22Rv1 (cell line): Measurements from ENCODE around the gene NR1H3.

ENCODE experiments used
- ZFX ChIP-seq: fragments of 450-650 bp; IDR thresholded peaks from 2 replicates; pipeline ENCODE4 v1.6.1; 2017; ENCODE audit warnings: antibody characterized with exemption, borderline replicate concordance
- TF ChIP-seq, protein P1 (sequence below): fragments of 450-650 bp; IDR thresholded peaks from 2 replicates; pipeline ENCODE4 v1.5.1; 2017; ENCODE audit warnings: mild to moderate bottlenecking

DNA sequence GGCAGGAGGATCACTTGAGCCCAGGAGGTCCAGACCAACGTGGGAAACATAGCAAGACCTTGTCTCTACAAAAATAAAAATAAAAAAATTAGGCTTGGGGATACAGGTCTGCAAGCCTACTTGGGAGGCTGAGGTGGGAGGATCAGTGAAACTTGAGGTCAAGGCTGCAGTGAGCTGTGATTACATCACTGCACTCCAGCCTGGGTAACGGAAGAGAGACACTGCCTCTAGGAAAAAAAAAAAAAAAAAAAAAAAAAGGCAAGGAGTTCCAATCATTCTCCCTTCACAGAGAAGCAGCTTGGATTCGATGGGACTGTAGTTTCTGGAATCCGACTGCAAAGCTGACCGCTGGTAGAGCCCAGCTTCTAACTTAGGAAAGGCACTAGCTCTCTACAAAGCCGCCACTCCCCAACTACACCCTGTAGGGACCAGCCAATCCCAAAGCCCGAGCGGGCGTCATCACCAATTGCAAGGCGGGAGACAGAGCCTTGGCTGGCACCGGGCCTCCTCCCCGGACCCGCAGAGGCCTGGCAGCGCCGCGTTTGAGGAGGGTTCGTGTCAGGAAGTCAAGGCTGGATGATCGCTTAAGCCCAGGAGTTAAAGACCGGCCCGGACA, 43.7 kb upstream of the NR1H3 start:
- TF ChIP-seq, protein P1, sequence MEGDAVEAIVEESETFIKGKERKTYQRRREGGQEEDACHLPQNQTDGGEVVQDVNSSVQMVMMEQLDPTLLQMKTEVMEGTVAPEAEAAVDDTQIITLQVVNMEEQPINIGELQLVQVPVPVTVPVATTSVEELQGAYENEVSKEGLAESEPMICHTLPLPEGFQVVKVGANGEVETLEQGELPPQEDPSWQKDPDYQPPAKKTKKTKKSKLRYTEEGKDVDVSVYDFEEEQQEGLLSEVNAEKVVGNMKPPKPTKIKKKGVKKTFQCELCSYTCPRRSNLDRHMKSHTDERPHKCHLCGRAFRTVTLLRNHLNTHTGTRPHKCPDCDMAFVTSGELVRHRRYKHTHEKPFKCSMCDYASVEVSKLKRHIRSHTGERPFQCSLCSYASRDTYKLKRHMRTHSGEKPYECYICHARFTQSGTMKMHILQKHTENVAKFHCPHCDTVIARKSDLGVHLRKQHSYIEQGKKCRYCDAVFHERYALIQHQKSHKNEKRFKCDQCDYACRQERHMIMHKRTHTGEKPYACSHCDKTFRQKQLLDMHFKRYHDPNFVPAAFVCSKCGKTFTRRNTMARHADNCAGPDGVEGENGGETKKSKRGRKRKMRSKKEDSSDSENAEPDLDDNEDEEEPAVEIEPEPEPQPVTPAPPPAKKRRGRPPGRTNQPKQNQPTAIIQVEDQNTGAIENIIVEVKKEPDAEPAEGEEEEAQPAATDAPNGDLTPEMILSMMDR = no peak
- no peak for TF ChIP-seq ZFX
